ENCODE data around the gene FMNL3.
"Not testable (repeated sequence)": the region's sequence is repeated elsewhere in the genome, so short reads cannot be mapped to it uniquely, and the experiment has no call there.

FMNL3 gene

DNA sequence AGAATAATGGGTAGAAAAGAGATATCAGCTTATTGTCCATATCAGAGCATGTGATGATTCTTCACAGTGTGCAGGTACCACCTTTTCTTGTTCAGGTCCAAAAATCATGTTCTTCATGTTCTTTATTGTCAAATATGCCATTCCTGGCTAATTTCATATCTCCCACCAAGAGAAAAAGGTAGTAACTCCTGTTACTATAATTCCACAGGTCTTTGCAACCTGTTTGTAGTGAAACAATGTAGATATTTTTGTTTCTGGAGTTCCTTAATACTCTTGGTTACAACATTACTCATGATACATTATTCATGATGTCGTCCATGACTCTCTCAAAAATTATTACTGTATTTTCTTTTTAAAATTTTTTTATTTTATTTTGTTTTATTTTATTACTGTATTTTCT lies 22.8 kb upstream of the FMNL3 start:
- TF ChIP-seq ZNF565 (CRISPR knock-in tag; conservative IDR thresholded peaks at IDR 0.05; ENCODE audit: low read depth) (no peak), CSDC2 (CRISPR knock-in tag; IDR thresholded peaks at IDR 0.05) (no peak), ARNTL (CRISPR knock-in tag; IDR thresholded peaks at IDR 0.05; ENCODE audit: borderline replicate concordance, low read depth) (no peak), ISL1 (CRISPR knock-in tag; IDR thresholded peaks at IDR 0.05) (no peak), ZC3H10 (CRISPR knock-in tag; IDR thresholded peaks at IDR 0.05) (no peak), ZFP3 (CRISPR knock-in tag; IDR thresholded peaks at IDR 0.05) (no peak), ESRRG (CRISPR knock-in tag; IDR thresholded peaks at IDR 0.05) (no peak), OSR1 (CRISPR knock-in tag; IDR thresholded peaks at IDR 0.05) (no peak), BACH2 (CRISPR knock-in tag; IDR thresholded peaks at IDR 0.05; ENCODE audit: borderline replicate concordance) (no peak), GLIS3 (CRISPR knock-in tag; IDR thresholded peaks at IDR 0.05) (no peak)
- TF ChIP-seq, protein P1, sequence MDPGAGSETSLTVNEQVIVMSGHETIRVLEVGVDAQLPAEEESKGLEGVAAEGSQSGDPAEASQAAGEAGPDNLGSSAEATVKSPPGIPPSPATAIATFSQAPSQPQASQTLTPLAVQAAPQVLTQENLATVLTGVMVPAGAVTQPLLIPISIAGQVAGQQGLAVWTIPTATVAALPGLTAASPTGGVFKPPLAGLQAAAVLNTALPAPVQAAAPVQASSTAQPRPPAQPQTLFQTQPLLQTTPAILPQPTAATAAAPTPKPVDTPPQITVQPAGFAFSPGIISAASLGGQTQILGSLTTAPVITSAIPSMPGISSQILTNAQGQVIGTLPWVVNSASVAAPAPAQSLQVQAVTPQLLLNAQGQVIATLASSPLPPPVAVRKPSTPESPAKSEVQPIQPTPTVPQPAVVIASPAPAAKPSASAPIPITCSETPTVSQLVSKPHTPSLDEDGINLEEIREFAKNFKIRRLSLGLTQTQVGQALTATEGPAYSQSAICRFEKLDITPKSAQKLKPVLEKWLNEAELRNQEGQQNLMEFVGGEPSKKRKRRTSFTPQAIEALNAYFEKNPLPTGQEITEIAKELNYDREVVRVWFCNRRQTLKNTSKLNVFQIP (CRISPR knock-in tag; IDR thresholded peaks at IDR 0.05; ENCODE audit: borderline replicate concordance, low read depth) = no peak

DNA sequence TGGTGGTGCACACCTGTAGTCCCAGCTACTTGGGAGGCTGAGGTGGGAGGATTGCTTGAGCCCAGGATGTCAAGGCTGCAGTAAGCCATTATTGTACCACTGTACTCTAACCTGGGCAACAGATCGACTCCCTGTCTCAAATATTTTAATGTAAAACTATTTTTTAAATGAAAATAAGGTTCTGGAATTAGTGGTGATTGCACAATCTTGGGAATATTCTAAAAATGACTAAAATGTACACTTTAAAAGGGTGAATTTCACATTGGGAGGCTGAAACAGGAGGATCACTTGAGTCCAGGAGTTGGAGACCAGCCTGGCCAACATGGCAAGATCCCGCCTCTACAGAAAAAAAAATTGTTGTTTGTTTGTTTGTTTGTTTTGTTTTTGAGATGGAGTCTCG lies 21.2 kb upstream of the FMNL3 start:
- TF ChIP-seq ZFP30 (CRISPR knock-in tag; IDR thresholded peaks at IDR 0.05) (no peak), ISL1 (CRISPR knock-in tag; IDR thresholded peaks at IDR 0.05) (no peak), ARNTL (CRISPR knock-in tag; IDR thresholded peaks at IDR 0.05; ENCODE audit: borderline replicate concordance, low read depth) (no peak), ZNF70 (CRISPR knock-in tag; IDR thresholded peaks at IDR 0.05) (no peak), PPARA (CRISPR knock-in tag; IDR thresholded peaks at IDR 0.05; ENCODE audit: borderline replicate concordance) (no peak)
- TF ChIP-seq, protein P2, sequence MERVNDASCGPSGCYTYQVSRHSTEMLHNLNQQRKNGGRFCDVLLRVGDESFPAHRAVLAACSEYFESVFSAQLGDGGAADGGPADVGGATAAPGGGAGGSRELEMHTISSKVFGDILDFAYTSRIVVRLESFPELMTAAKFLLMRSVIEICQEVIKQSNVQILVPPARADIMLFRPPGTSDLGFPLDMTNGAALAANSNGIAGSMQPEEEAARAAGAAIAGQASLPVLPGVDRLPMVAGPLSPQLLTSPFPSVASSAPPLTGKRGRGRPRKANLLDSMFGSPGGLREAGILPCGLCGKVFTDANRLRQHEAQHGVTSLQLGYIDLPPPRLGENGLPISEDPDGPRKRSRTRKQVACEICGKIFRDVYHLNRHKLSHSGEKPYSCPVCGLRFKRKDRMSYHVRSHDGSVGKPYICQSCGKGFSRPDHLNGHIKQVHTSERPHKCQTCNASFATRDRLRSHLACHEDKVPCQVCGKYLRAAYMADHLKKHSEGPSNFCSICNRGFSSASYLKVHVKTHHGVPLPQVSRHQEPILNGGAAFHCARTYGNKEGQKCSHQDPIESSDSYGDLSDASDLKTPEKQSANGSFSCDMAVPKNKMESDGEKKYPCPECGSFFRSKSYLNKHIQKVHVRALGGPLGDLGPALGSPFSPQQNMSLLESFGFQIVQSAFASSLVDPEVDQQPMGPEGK (CRISPR knock-in tag; IDR thresholded peaks at IDR 0.05; ENCODE audit: borderline replicate concordance) = no peak
- no peak for ATAC-seq

More for the DNA sequence above, 22.8 kb upstream of the FMNL3 start:
- no peak for ATAC-seq

DNA sequence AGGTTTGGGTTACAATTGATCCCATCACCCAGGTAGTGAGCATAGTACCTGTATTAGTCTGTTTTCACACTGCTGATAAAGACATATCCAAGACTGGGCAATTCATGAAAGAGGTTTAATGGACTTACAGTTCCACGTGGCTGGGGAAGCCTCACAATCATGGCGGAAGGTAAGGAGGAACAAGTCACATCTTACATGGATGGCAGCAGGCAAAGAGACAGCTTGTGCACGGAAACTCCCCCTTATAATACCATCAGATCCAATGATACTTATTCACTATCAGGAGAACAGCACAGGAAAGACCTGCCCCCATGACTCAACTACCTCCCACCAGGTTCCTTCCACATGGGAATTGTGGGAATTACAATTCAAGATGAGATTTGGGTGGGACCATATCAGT lies 14.2 kb upstream of the FMNL3 start:
- not testable (repeated sequence) for ATAC-seq

DNA sequence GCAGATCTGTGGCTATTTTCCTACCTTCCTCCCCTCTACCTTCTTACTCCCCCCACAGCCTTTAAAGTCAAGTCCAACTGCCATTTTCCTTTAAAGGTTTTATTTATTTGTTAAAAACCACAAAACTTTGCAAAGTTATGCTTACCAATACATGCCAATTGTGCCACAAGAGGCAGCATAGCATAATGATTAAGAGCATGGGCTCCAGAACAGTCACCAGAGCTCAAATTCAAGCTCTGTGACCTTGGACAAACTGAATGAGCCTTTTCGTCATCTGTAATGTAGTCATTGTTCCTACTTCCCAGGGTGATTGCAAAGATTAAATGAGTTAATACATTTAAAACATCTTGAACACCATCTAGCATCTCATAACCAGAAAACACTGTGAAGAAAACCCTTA lies 13.0 kb upstream of the FMNL3 start:
- ATAC-seq = peak; percentile 39; the same call in 1 of the 3 replicates
- TF ChIP-seq ZFP3 (CRISPR knock-in tag; IDR thresholded peaks at IDR 0.05) = no peak
- TF ChIP-seq CSDC2 (CRISPR knock-in tag; IDR thresholded peaks at IDR 0.05) = no peak
- no peak for TF ChIP-seq ZC3H10 (CRISPR knock-in tag; IDR thresholded peaks at IDR 0.05)

DNA sequence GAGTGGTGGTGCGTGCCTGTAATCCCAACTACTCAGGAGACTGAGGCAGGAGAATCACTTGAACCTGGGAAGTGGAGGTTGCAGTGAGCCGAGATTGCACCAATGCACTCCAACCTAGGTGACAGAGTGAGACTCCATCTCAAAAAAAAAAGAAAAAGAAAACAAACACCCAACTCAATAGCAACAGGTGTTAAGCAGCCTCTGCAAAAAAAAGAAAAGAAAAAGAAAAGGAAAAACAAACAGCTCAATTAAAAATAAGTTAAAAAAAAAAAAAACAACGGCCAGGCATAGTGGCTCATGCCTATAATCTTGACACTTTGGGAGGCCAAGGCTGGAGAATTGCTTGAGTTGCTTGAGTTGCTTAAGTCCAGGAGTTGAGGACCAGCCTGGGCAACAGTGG lies 10.6 kb upstream of the FMNL3 start:
- not testable (repeated sequence) for ATAC-seq

DNA sequence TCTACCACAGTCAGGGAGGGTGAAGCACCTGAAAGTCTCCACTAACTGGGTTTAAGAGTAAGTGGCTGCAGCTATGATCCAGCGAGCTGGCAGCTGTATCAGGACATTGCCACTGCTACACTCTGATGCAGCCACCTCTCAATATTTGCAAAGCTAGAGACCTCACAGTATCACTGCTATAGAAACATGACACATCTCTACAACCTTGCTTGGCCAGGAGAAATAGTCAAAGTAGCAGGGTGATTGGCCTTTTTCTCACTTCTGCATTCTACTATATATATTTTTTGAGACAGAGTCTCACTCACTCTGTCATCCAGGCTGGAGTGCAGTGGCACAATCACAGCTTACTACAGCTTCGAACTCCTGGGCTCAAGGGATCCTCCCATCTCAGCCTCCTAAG lies 9.3 kb upstream of the FMNL3 start:
- TF ChIP-seq, protein P2 (CRISPR knock-in tag; IDR thresholded peaks at IDR 0.05; ENCODE audit: borderline replicate concordance) = no peak
- no peak for TF ChIP-seq BACH2 (CRISPR knock-in tag; IDR thresholded peaks at IDR 0.05; ENCODE audit: borderline replicate concordance)
- TF ChIP-seq PPARA (CRISPR knock-in tag; IDR thresholded peaks at IDR 0.05; ENCODE audit: borderline replicate concordance) = no peak
- no peak for TF ChIP-seq ZNF565 (CRISPR knock-in tag; conservative IDR thresholded peaks at IDR 0.05; ENCODE audit: low read depth)
- TF ChIP-seq ZNF8 (CRISPR knock-in tag; IDR thresholded peaks at IDR 0.05) = no peak
- TF ChIP-seq RARB (CRISPR knock-in tag; IDR thresholded peaks at IDR 0.05) = no peak
- TF ChIP-seq, protein P3, sequence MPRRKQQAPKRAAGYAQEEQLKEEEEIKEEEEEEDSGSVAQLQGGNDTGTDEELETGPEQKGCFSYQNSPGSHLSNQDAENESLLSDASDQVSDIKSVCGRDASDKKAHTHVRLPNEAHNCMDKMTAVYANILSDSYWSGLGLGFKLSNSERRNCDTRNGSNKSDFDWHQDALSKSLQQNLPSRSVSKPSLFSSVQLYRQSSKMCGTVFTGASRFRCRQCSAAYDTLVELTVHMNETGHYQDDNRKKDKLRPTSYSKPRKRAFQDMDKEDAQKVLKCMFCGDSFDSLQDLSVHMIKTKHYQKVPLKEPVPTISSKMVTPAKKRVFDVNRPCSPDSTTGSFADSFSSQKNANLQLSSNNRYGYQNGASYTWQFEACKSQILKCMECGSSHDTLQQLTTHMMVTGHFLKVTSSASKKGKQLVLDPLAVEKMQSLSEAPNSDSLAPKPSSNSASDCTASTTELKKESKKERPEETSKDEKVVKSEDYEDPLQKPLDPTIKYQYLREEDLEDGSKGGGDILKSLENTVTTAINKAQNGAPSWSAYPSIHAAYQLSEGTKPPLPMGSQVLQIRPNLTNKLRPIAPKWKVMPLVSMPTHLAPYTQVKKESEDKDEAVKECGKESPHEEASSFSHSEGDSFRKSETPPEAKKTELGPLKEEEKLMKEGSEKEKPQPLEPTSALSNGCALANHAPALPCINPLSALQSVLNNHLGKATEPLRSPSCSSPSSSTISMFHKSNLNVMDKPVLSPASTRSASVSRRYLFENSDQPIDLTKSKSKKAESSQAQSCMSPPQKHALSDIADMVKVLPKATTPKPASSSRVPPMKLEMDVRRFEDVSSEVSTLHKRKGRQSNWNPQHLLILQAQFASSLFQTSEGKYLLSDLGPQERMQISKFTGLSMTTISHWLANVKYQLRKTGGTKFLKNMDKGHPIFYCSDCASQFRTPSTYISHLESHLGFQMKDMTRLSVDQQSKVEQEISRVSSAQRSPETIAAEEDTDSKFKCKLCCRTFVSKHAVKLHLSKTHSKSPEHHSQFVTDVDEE (CRISPR knock-in tag; IDR thresholded peaks at IDR 0.05) = no peak
- TF ChIP-seq, protein P4, sequence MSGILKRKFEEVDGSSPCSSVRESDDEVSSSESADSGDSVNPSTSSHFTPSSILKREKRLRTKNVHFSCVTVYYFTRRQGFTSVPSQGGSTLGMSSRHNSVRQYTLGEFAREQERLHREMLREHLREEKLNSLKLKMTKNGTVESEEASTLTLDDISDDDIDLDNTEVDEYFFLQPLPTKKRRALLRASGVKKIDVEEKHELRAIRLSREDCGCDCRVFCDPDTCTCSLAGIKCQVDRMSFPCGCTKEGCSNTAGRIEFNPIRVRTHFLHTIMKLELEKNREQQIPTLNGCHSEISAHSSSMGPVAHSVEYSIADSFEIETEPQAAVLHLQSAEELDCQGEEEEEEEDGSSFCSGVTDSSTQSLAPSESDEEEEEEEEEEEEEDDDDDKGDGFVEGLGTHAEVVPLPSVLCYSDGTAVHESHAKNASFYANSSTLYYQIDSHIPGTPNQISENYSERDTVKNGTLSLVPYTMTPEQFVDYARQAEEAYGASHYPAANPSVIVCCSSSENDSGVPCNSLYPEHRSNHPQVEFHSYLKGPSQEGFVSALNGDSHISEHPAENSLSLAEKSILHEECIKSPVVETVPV (CRISPR knock-in tag; IDR thresholded peaks at IDR 0.05) = no peak
- TF ChIP-seq GLIS3 (CRISPR knock-in tag; IDR thresholded peaks at IDR 0.05) = no peak
- ATAC-seq = no peak

DNA sequence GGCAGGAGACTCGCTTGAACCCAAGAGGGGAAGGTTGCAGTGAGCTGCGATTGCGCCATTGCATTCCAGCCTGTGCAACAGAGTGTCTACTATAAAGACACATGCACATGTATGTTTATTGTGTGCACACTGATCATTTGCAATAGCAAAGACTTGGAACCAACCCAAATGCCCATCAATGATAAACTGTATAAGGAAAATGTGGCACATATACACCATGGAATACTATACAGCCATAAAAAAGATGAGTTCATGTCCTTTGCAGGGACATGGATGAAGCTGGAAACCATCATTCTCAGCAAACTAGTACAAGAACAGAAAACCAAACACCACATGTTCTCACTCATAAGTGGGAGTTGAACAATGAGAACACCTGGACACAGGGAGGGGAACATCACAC lies 6.7 kb upstream of the FMNL3 start:
- ATAC-seq = not testable (repeated sequence)

Data from SK-N-SH treated with all-trans-retinoic acid at 6 μM for 48 hours (cell line).